BJ (cell line): ENCODE measurements around the gene GTPBP6. TPM values are rescaled to one million over a fixed set of nuclear protein-coding genes. Genes with fewer than 3 reads are reported as not detected.

Source experiments
- CTCF ChIA-PET: fragments of 350-600 bp; formaldehyde crosslinking; extraction: SDS; loops from one replicate; lab custom pipeline; 2021; ENCODE audit warnings: antibody characterized with exemption, inconsistent platforms; lab: Yijun Ruan, JAX
- POLR2A ChIA-PET: fragments of 300-600 bp; sonication (Branson Sonifier 250); formaldehyde crosslinking; extraction: SDS; loops from one replicate; lab custom pipeline; 2021; ENCODE audit warnings: antibody characterized with exemption; lab: Charles Lee
- DNase-seq: peaks from one replicate; pipeline ENCODE4 v3.0.0-alpha.2; 2011; ENCODE audit warnings: low read depth
- H3K27me3 ChIP-seq: 2 replicates; pipeline ENCODE4 v1.6.0; 2011; ENCODE audit warnings: low read length; ENCODE audit not compliant: control insufficient read depth, insufficient read depth
- H3K36me3 ChIP-seq: 2 replicates; pipeline ENCODE4 v1.5.1; 2011; ENCODE audit warnings: low read length; ENCODE audit not compliant: control insufficient read depth, insufficient read depth
- H3K4me3 ChIP-seq: 2 replicates; pipeline ENCODE4 v1.5.1; 2011; ENCODE audit warnings: low read depth, mild to moderate bottlenecking, control low read depth, low read length
- polyA plus RNA-seq: library from polyadenylated mRNA; depleted of rRNA; stranded (reverse); fragments of >200 nt; gene quantifications from 2 replicates; pipeline ENCODE4 v1.2.3, GENCODE V29; 2011
- TF ChIP-seq, protein P1 (sequence below): IDR thresholded peaks from 2 replicates; pipeline ENCODE4 v1.5.1; 2011; ENCODE audit warnings: low read depth, mild to moderate bottlenecking, control low read depth, inconsistent platforms, low read length, moderate library complexity; ENCODE audit not compliant: insufficient read depth

GTPBP6 gene
- polyA plus RNA-seq, 1 experiment, result 29.2 TPM

DNA sequence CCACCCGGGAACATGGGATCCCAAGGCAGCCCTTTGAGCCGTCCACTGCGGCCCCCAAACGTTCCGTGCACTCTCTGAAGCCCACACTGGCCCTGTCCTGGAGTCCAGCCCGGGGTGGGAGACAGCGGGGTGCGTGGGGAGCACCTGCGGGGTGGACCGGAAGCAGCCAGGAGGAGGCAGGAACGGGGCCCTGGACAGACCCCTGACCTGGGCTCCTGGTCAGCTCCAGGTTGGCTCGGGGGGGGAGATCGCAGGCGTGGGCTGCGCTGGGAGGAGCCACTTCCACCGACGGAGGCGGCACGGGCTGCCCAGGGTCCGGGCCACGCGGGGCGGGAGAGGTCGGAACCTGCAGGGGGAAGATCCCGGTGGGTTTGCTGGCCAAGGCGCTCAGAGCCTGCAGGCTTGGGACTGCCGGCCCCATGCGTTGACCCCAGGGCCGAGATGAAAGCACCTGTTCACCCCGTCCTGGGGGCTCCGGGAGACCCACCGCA is 43.1 kb downstream of the GTPBP6 start:
- H3K4me3 ChIP-seq, result no peak overlapping the region
- no peaks in the 10 kb centered on the region for H3K27me3 ChIP-seq
- TF ChIP-seq, protein P1, sequence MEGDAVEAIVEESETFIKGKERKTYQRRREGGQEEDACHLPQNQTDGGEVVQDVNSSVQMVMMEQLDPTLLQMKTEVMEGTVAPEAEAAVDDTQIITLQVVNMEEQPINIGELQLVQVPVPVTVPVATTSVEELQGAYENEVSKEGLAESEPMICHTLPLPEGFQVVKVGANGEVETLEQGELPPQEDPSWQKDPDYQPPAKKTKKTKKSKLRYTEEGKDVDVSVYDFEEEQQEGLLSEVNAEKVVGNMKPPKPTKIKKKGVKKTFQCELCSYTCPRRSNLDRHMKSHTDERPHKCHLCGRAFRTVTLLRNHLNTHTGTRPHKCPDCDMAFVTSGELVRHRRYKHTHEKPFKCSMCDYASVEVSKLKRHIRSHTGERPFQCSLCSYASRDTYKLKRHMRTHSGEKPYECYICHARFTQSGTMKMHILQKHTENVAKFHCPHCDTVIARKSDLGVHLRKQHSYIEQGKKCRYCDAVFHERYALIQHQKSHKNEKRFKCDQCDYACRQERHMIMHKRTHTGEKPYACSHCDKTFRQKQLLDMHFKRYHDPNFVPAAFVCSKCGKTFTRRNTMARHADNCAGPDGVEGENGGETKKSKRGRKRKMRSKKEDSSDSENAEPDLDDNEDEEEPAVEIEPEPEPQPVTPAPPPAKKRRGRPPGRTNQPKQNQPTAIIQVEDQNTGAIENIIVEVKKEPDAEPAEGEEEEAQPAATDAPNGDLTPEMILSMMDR, result no peak
- ChIA-PET CTCF (no interaction called here), POLR2A (no interaction called here)
- DNase-seq, result no peak
- H3K36me3 ChIP-seq, result no peaks in the 10 kb centered on the region

DNA sequence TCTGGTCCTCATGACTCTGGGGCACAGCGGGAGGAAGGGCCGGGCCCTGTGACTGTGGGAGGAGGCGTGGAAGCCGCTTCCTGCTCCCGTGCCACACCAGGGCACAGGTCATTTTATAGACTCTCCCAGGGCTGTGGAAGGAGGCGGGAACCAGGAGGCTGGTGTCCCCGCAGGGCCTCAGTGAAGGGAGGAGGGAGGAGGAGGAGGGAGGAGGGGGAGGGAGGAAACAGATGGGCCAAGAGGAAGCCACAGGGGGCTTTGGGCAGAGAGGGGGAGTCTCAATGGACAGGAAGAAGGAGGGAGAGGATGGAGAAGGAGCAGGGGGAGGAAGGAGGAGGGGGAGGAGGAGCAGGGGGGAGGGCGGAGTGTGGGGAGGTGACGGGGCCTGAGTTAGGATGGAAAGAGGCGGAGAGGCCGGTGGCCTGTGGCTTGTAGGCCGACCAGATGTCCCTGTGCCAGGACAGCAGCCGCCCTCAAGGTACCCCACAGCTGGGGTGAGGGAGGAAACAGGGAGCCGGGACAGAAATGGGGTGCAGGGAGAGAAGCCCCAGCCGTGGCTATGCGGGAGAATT is 43.6 kb downstream of the GTPBP6 start:
- TF ChIP-seq, protein P1, result no peak
- ChIA-PET CTCF (no interaction called here), POLR2A (no interaction called here)
- H3K36me3 ChIP-seq, result no peaks in the 10 kb centered on the region
- no peak overlapping the region for H3K4me3 ChIP-seq
- no peak for DNase-seq
- no peaks in the 10 kb centered on the region for H3K27me3 ChIP-seq

DNA sequence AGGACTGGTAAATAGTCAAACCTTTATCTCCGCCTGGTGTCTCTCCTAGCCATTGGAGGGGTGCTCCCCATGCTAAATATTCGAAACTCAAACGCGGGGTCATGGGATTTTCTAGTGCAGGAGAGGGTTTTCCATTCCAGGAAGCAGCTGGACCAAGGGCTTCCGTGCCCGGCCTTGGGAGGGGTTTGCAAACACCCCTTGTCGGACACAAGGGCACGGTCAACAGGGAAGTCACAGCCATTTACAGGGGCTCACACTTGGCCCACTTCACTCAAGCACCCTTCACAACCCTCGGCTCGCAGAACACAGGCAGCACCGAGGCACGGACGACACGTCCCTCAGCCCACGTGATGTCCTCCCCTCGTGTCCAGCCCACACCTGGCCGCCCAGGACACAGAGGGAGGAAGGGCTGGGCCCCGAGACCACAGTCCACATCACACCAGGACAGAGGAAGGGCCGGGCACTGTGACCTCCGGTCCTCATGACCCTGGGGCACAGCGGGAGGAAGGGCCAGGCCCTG is 47.7 kb downstream of the GTPBP6 start:
- ChIA-PET CTCF (no interaction called here), POLR2A (no interaction called here)
- H3K27me3 ChIP-seq, result no peaks in the 10 kb centered on the region
- no peaks in the 10 kb centered on the region for H3K36me3 ChIP-seq
- no peak overlapping the region for H3K4me3 ChIP-seq
- TF ChIP-seq, protein P1, result no peak
- no peak for DNase-seq

DNA sequence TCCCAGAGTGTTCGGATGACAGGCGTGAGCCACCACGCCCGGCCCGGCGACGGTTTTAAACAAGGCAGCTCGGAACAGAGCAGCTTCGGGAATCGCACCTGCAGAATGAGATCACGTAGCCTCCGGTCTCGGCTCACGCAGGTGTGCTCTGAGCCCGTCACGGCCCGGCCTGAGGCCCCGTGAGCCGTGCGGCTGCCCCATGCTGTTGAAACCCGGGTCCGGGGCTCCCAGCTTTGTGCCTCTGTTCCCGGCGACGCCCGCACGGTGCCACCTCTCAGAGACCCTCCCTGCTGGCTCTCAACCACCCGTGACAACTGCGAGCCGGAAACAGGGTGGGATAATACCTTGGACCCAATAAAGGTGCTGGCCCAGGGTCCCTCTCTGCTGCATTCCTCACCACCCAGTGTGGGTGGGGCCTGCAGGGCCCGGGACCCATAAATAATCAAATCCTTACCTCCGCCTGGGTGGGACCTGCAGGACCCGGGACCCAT is 50.8 kb downstream of the GTPBP6 start:
- no peaks in the 10 kb centered on the region for H3K36me3 ChIP-seq
- CTCF ChIA-PET, result no interaction called here
- no peak overlapping the region for H3K4me3 ChIP-seq
- H3K27me3 ChIP-seq, result no peaks in the 10 kb centered on the region
- no peak for DNase-seq
- TF ChIP-seq, protein P1, result no peak
- POLR2A ChIA-PET, result no interaction called here

DNA sequence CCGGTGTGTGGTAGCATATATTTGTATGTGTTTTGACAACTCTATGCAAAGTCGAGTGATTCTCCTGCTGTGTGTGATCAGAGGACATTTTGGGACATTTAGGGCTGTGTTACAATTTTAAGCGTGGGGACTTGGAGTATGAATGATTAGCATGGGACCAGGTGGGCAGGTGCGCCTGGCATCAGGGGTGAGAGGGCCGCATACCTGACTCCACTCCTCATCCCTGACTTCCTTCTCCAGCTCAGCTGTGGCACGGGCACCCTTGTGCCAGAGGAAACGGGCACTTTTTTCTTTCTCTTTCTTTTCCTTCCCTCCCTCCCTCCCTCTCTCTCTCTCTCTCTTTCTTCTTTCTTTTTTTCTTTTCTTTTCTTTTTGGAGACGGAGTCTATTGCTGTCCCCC is 53.1 kb downstream of the GTPBP6 start:
- no peaks in the 10 kb centered on the region for H3K27me3 ChIP-seq
- TF ChIP-seq, protein P1, result no peak
- H3K36me3 ChIP-seq, result no peaks in the 10 kb centered on the region
- ChIA-PET CTCF (no interaction called here), POLR2A (no interaction called here)
- no peak for DNase-seq
- H3K4me3 ChIP-seq, result no peak overlapping the region
